Liver (tissue), 9 donors: ENCODE measurements around the gene EXOC1L. TPM values are rescaled to one million over a fixed set of nuclear protein-coding genes. Genes with fewer than 3 reads are reported as not detected.

Experiments
- DNase-seq: peaks from one replicate; pipeline ENCODE4 v3.0.0-alpha.2; 2017; ENCODE audit warnings: low spot score
- H3K27ac ChIP-seq, 2 donors: one replicate each; pipeline ENCODE4 v1.7.0; 2013; ENCODE audit warnings: inconsistent platforms in 2 of 2, low read length in 2 of 2, control low read depth in 1 of 2, low read depth in 1 of 2, mild to moderate bottlenecking in 1 of 2
- H3K27me3 ChIP-seq, 4 donors: one replicate each; pipeline versions ENCODE4 v1.6.1 to v1.7.0; 2013; ENCODE audit warnings: low read length in 3 of 4, inconsistent platforms in 1 of 4, mild to moderate bottlenecking in 1 of 4, moderate library complexity in 1 of 4; ENCODE audit not compliant: control insufficient read depth in 4 of 4, insufficient read depth in 4 of 4
- H3K36me3 ChIP-seq, 4 donors: one replicate each; pipeline versions ENCODE4 v1.6.1 to v1.7.0; 2013; ENCODE audit warnings: low read length in 3 of 4, mild to moderate bottlenecking in 3 of 4, low read depth in 1 of 4, moderate library complexity in 1 of 4; ENCODE audit not compliant: control insufficient read depth in 4 of 4, insufficient read depth in 3 of 4
- H3K4me1 ChIP-seq, 4 donors: one replicate each; pipeline versions ENCODE4 v1.6.1 to v1.7.0; 2013; ENCODE audit warnings: low read length in 3 of 4, mild to moderate bottlenecking in 3 of 4, moderate library complexity in 1 of 4; ENCODE audit not compliant: control insufficient read depth in 4 of 4, insufficient read depth in 4 of 4
- H3K4me3 ChIP-seq, 3 donors: one replicate each; pipeline versions ENCODE4 v1.6.1 to v1.7.0; 2013; ENCODE audit warnings: low read length in 3 of 3, control low read depth in 1 of 3, low read depth in 1 of 3, mild to moderate bottlenecking in 1 of 3
- H3K9ac ChIP-seq, 2 donors: one replicate each; pipeline ENCODE4 v1.7.0; 2013; ENCODE audit warnings: low read length in 2 of 2, mild to moderate bottlenecking in 2 of 2, moderate library complexity in 2 of 2, control low read depth in 1 of 2, low read depth in 1 of 2
- H3K9me3 ChIP-seq, 4 donors: one replicate each; pipeline versions ENCODE4 v1.6.1 to v1.7.0; 2013; ENCODE audit warnings: low read length in 3 of 4; ENCODE audit not compliant: control insufficient read depth in 4 of 4
- ATF3 ChIP-seq: IDR thresholded peaks from 2 replicates; pipeline ENCODE4 v1.6.1; 2016; ENCODE audit warnings: antibody characterized with exemption
- CTCF ChIP-seq: fragments of 150-350 bp; IDR thresholded peaks from 2 replicates; pipeline ENCODE4 v1.5.1; 2017; ENCODE audit warnings: improper control_type of control experiment, low read depth, low read length; ENCODE audit not compliant: missing input control
- EGR1 ChIP-seq, 2 donors: IDR thresholded peaks; 2 replicates each; pipeline ENCODE4 v1.6.1; 2016 to 2018; ENCODE audit warnings: antibody characterized with exemption in 2 of 2, low read depth in 2 of 2
- FOXA1 ChIP-seq: IDR thresholded peaks from 2 replicates; pipeline ENCODE4 v1.6.1; 2016; ENCODE audit warnings: antibody characterized with exemption
- FOXA2 ChIP-seq: IDR thresholded peaks from 2 replicates; pipeline ENCODE4 v1.6.1; 2016; ENCODE audit warnings: antibody characterized with exemption
- GABPA ChIP-seq, 2 donors: IDR thresholded peaks in 1 of 2; conservative IDR thresholded peaks in 1 of 2; 2 replicates each; pipeline ENCODE4 v1.6.1; 2016; ENCODE audit warnings: antibody characterized with exemption in 2 of 2, mild to moderate bottlenecking in 1 of 2, moderate library complexity in 1 of 2
- HNF4A ChIP-seq, 2 donors: conservative IDR thresholded peaks; 2 replicates each; pipeline ENCODE4 v1.6.1; 2016; ENCODE audit warnings: antibody characterized with exemption in 2 of 2, mild to moderate bottlenecking in 2 of 2
- HNF4G ChIP-seq: IDR thresholded peaks from 2 replicates; pipeline ENCODE4 v1.6.1; 2016; ENCODE audit warnings: antibody characterized with exemption
- JUND ChIP-seq, 2 donors: IDR thresholded peaks; 2 replicates each; pipeline ENCODE4 v1.6.1; 2016; ENCODE audit warnings: antibody characterized with exemption in 2 of 2
- MAX ChIP-seq: IDR thresholded peaks from 2 replicates; pipeline ENCODE4 v1.6.1; 2016; ENCODE audit warnings: antibody characterized with exemption
- NR2F2 ChIP-seq: IDR thresholded peaks from 2 replicates; pipeline ENCODE4 v1.6.1; 2016; ENCODE audit warnings: antibody characterized with exemption
- RAD21 ChIP-seq, 2 donors: IDR thresholded peaks; 2 replicates each; pipeline ENCODE4 v1.6.1; 2016; ENCODE audit warnings: antibody characterized with exemption in 2 of 2, mild to moderate bottlenecking in 2 of 2
- REST ChIP-seq: IDR thresholded peaks from 2 replicates; pipeline ENCODE4 v1.6.1; 2016; ENCODE audit warnings: antibody characterized with exemption, mild to moderate bottlenecking
- RXRA ChIP-seq, 2 donors: IDR thresholded peaks; 2 replicates each; pipeline ENCODE4 v1.6.1; 2017 to 2018; ENCODE audit warnings: antibody characterized with exemption in 2 of 2, mild to moderate bottlenecking in 1 of 2
- SP1 ChIP-seq: IDR thresholded peaks from 2 replicates; pipeline ENCODE4 v1.6.1; 2018; ENCODE audit warnings: antibody characterized with exemption, mild to moderate bottlenecking
- TAF1 ChIP-seq: conservative IDR thresholded peaks from 2 replicates; pipeline ENCODE4 v1.6.1; 2016; ENCODE audit warnings: antibody characterized with exemption, mild to moderate bottlenecking
- YY1 ChIP-seq: IDR thresholded peaks from 2 replicates; pipeline ENCODE4 v1.6.1; 2016; ENCODE audit warnings: antibody characterized with exemption, mild to moderate bottlenecking
- ZBTB33 ChIP-seq: IDR thresholded peaks from 2 replicates; pipeline ENCODE4 v1.6.1; 2016; ENCODE audit warnings: antibody characterized with exemption
- WGBS: extraction: QIAGEN DNeasy Blood & Tissue Kit; methylation state at CpG from one replicate; pipeline ENCODE4 v1.1.7; 2013; 5-methylcytosine and 5-hydroxymethylcytosine counted together
- polyA plus RNA-seq, 2 donors: library from polyadenylated mRNA; stranded (reverse) in 1 of 2; unstranded in 1 of 2; fragments of 200-250 nt in 1 of 2; fragments of >200 nt in 1 of 2; fragmentation: Nextera tagmentation in 1 of 2; extraction: Ambion mirVana in 1 of 2; gene quantifications; one replicate each; pipeline versions ENCODE4 v1.2.1 to v1.2.3, GENCODE V29; 2013 to 2015
- total RNA-seq, 2 donors: library from RNA; depleted of rRNA; stranded (reverse); fragments of >200 nt; gene quantifications; one replicate each; pipeline ENCODE4 v1.2.3, GENCODE V29; 2014
- donor health status: healthy.
- donor health status: healthy.
- donor health status: healthy.
- donor health status: healthy.
- donor health status: healthy.

Gene EXOC1L
- total and polyA plus RNA-seq, 4 donors: not detected

GRCh38 chr4:55770662-55771061, 48.9 kb upstream of the EXOC1L start:
- Histone ChIP-seq H3K27ac (no peak overlapping the region), H3K27me3 (no peaks in the 10 kb centered on the region), H3K4me3 (no peak overlapping the region), H3K36me3 (no peaks in the 10 kb centered on the region), H3K9me3 (no peaks in the 10 kb centered on the region), H3K4me1 (no peaks in the 10 kb centered on the region), H3K9ac (no peak overlapping the region)
- no peak for DNase-seq
- 61% methylated on average over 3 of the region's 3 CpGs for whole genome bisulfite sequencing
- TF ChIP-seq ZBTB33 (no peak), SP1 (no peak), RXRA (IDR thresholded peaks at IDR 0.05) (no peak), EGR1 (IDR thresholded peaks at IDR 0.05; ENCODE audit: low read depth in 2 of 2) (no peak), ATF3 (no peak), NR2F2 (no peak)

GRCh38 chr4:55781341-55781740, 38.2 kb upstream of the EXOC1L start:
- no peaks in the 10 kb centered on the region for H3K27me3 ChIP-seq
- TF ChIP-seq EGR1 (IDR thresholded peaks at IDR 0.05; ENCODE audit: low read depth in 2 of 2): no peak
- no peak for TF ChIP-seq TAF1
- no peak for TF ChIP-seq JUND (IDR thresholded peaks at IDR 0.05)
- no peak for TF ChIP-seq GABPA (IDR thresholded peaks at IDR 0.05 in 1 of 2, conservative IDR thresholded peaks at IDR 0.05 in 1 of 2)
- TF ChIP-seq ZBTB33: no peak
- no peak for TF ChIP-seq HNF4G
- TF ChIP-seq ATF3: no peak
- TF ChIP-seq YY1: no peak
- TF ChIP-seq SP1: no peak
- TF ChIP-seq REST: no peak
- TF ChIP-seq MAX: no peak
- TF ChIP-seq FOXA1: no peak
- TF ChIP-seq FOXA2: no peak
- TF ChIP-seq RXRA (IDR thresholded peaks at IDR 0.05): no peak
- no peak for TF ChIP-seq RAD21 (IDR thresholded peaks at IDR 0.05)
- no peak for TF ChIP-seq HNF4A (conservative IDR thresholded peaks at IDR 0.05)
- TF ChIP-seq NR2F2: no peak
- no peak for TF ChIP-seq CTCF
- no peaks in the 10 kb centered on the region for H3K36me3 ChIP-seq
- no peaks in the 10 kb centered on the region for H3K9me3 ChIP-seq
- no peak overlapping the region for H3K9ac ChIP-seq
- 80% methylated on average over 2 of the region's 2 CpGs for WGBS
- H3K4me1 ChIP-seq: no peaks in the 10 kb centered on the region
- H3K27ac ChIP-seq: no peak overlapping the region
- H3K4me3 ChIP-seq: no peak overlapping the region
- no peak for DNase-seq
